Measurements from ENCODE around the gene SNCB.

The SNCB gene

DNA sequence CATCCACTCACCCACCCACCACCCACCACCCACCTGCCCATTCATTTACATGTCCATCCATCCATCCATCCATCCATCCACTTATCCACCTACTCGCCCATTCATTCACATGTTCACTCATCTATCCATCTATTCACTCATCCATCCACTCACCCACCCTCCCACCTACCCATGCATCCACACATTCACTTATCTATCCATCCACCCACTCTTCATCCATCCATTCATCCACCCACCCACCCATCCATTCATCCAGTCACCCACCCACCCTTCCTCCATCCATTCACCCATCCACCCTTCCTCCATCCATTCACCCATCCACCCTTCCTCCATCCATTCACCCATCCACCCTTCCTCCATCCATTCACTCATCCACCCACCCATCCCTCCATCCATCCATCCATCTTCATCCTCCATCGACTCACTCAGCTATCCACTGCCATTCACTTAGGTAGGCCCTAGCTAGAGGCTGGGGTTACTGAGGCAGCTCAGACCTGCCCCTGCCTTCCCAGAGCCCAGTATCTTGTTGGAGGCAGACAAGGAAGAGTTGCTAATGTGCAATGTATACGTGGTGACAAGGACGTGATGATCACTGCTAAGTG is 29.6 kb upstream of the SNCB start:
- no peak overlapping the region for H3K27ac ChIP-seq
- no peak for TF ChIP-seq ZFX (IDR thresholded peaks at IDR 0.05)
- TF ChIP-seq, protein P1, sequence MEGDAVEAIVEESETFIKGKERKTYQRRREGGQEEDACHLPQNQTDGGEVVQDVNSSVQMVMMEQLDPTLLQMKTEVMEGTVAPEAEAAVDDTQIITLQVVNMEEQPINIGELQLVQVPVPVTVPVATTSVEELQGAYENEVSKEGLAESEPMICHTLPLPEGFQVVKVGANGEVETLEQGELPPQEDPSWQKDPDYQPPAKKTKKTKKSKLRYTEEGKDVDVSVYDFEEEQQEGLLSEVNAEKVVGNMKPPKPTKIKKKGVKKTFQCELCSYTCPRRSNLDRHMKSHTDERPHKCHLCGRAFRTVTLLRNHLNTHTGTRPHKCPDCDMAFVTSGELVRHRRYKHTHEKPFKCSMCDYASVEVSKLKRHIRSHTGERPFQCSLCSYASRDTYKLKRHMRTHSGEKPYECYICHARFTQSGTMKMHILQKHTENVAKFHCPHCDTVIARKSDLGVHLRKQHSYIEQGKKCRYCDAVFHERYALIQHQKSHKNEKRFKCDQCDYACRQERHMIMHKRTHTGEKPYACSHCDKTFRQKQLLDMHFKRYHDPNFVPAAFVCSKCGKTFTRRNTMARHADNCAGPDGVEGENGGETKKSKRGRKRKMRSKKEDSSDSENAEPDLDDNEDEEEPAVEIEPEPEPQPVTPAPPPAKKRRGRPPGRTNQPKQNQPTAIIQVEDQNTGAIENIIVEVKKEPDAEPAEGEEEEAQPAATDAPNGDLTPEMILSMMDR (conservative IDR thresholded peaks at IDR 0.05) = no peak

DNA sequence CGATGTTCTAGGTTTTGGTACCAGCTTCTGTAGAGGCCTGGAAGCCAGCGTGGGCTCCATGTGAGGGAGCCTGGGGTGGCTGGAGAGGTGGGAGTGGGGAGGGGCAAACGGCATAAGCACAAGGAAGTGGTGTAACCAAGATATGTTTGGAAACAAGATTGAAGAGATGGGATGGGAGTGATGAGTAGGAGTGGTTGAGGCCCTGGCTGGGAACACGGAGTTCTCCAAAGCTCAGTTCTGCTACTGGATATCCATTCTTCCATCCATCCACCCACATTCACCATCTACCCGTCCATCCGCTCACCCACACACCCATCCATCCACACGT is 29.1 kb upstream of the SNCB start:
- no peak overlapping the region for H3K27ac ChIP-seq
- no peak for TF ChIP-seq ZFX (IDR thresholded peaks at IDR 0.05)
- TF ChIP-seq, protein P1 (conservative IDR thresholded peaks at IDR 0.05) = no peak

DNA sequence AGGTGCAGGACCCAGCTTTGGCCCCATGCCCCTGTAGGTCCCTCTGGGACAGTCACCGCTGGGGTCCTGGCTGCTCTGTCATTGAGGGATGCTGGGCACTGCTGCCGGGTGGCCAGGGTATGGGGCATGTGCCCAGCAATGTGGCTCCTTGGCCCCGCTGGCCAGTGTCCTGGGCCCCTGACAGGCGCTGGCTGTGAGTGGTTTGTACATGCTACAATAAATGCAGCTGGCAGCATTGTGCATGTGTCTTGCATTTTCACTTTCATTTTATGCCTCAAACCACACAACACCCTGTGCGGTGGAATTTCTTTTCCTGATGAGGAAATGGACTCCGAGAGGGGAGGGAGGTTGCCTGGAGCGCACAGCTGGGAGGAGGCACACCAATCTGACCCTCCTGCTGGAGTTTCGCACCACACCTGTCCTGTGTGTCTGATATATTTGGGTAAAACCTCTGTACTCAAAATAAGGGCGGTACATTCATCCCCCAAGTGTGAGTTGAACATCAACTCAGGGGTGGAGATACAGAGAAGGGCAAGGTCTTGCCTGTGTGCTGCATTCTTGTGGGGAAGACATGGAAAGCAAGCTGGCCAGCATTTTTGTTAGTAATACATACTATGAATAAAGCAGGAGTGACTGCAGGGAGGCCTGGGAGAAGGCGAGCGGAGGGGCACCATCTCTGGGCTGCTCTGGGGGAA is 28.6 kb upstream of the SNCB start:
- no peak for TF ChIP-seq ZFX (IDR thresholded peaks at IDR 0.05)
- no peak overlapping the region for H3K27ac ChIP-seq

DNA sequence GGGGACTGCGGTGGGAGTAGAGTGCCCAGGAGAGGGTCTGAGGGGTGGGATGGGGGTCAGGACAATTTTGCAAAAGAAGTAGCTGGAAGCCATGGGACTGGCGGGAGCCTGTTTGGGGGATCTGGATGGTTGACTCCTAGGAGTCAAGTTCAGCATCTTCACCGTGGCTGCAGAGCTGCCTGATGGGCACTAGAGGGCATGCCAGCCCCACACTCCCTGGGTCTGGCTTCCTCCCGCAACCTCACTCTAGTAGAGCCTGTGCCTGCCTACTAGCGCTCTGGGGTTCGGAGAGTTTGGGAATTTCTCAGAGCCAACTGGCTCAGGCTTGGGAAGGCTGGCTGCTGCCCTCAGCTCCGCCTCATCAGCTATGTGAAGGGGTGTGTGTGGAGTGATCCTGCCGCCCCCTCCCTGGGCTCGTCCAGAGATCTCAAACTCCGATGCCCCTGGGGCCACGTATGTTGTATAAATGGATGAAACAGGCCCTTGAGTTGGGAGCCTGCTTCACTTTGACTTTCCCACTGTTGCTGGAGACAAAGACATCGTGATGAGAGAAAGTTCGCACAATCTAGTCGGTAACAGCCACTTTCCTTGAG is 27.8 kb upstream of the SNCB start:
- H3K27ac ChIP-seq = no peak overlapping the region
- TF ChIP-seq, protein P1 (conservative IDR thresholded peaks at IDR 0.05) = peak; percentile 95
- TF ChIP-seq ZFX (IDR thresholded peaks at IDR 0.05) = no peak

DNA sequence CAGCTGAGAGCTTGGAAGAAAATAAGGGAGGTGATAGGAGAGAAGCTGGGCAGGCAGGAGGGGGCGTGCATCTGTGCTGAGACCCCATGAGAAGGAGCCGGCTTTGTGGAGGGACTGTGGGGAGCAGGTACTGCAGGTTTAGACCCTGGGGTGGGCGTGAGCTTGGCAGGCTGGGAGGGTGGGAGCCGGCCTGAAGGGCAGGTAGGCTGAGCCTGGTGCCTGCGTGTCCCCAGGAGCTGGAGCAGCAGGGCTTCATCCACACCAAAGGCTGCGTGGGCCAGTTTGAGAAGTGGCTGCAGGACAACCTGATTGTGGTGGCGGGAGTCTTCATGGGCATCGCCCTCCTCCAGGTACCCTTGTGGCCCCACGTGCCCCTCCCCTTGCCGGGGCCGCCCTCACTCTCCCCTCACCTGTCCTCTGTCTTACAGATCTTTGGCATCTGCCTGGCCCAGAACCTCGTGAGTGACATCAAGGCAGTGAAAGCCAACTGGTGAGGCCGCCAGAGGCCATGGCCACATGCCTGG is 26.2 kb upstream of the SNCB start:
- TF ChIP-seq, protein P1 (conservative IDR thresholded peaks at IDR 0.05) = no peak
- TF ChIP-seq ZFX (IDR thresholded peaks at IDR 0.05) = no peak

DNA sequence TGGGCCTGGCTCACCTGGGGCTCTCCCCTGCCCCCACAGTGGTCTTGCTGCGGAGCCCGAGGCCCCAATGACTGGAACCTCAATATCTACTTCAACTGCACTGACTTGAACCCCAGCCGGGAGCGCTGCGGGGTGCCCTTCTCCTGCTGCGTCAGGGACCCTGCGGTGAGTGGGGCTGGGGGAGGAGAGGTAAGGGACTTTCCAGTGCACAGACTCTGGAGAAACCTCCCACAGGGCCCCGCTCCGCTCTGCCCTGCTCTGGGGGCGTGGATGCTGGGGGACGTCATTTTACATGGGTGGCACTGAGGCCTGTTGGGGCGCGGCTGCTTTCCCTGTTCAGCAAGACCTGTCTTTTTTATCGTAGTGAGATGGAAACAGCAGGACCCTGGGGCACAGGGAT is 24.5 kb upstream of the SNCB start:
- TF ChIP-seq ZFX (IDR thresholded peaks at IDR 0.05) = no peak
- TF ChIP-seq, protein P1 (conservative IDR thresholded peaks at IDR 0.05) = no peak

More for the DNA sequence above, 26.2 kb upstream of the SNCB start:
- H3K27ac ChIP-seq = no peak overlapping the region

DNA sequence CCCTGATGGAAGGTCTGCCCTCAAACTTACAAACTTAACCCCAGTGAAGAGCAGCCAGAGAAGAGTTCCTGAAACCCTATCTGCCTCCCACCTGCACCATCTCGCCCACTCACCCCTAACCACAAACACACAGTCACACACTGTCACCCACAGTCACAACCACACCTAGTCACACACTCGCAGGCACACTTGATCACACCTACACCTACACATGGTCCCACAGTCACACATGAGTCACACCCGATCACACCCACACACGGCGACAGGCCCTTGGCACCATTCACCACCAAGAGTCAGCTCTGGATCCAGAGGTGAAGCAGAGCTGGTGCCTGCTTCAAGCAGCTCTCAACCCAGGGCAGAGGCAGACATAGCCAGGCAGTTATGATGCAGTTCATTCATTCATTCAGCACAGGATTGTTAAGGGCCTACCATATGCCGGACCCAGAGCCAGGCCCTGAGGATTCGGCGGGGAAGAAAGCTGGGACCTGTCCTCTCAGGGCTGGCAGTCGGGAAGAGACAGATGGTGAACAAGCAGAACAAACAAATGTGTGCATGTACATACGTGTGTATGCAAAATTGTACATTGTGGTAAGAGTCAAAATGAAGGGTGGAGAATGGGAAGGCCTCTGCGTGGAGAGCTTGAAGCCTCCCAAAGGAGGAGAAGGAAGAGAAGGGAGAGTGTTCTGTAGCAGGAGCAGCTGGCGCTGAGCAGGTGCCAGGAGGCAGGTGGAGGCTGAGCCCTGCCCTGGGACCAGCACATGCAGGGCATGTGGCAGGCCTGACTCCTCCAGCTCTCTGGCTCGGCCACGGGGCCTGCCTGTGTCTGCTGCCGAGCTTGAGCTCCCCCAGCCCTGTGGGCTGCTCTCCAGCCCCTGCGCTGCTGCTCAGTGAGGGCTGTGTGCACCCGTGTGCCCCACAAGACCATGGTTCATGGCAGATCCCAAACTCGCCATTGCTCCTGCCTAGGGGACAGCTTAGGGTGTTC is 23.4 kb upstream of the SNCB start:
- no peak for TF ChIP-seq ZFX (IDR thresholded peaks at IDR 0.05)
- TF ChIP-seq, protein P1 (conservative IDR thresholded peaks at IDR 0.05) = no peak
- no peak overlapping the region for H3K27ac ChIP-seq

More for the DNA sequence above, 24.5 kb upstream of the SNCB start:
- H3K27ac ChIP-seq = no peak overlapping the region
